Measurements from ENCODE around the gene NOP14.

The NOP14 gene

DNA sequence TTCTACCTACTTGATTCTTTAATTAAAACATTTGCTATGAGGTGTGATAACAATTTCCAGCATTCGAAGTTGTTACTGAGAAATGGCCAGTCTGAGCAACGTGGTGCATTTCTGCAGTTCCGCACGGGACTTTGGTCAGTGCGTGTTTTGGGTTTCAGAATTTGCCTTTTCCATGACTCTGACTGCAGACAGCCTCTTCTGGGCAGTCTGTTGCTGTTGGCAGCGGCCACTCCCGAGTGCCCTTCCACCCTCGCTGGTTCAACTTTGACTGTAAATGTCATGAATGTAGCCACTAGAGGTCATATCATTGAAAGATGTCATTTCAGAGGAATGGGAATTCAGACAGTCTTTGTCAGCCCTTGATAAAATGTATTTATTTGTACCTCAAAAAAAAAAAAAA lies 53.6 kb downstream of the NOP14 start:
- no peak for DNase-seq

GRCh38 chr4:2908686-2909085 lies 54.5 kb downstream of the NOP14 start:
- DNase-seq, result no peak

GRCh38 chr4:2907706-2908293 lies 55.4 kb downstream of the NOP14 start:
- DNase-seq, result no peak

DNA sequence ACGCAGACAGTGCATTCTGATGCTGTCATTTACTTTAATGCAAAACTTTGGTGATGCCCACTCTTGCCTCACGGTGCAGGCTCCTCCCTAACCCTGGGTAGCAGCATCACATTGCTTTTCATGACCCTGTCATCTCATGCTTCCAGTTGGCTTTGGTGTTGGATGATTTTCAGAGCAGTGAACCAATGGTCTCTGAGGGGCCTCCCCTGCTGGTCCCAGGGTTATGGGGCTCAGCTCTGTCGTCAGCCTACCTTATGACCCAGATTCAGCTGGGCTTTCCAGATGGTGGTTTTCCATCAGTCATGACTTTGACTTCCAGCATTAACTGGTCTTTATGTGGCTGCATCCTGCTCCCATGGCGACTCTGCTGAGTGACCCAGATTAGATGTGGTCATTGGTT lies 56.0 kb downstream of the NOP14 start:
- DNase-seq, result no peak

- no peak for DNase-seq
These were observed 57.0 kb downstream of the NOP14 start for GRCh38 chr4:2906218-2906617.

- no peak for DNase-seq
These were observed 57.7 kb downstream of the NOP14 start for GRCh38 chr4:2905544-2905943.

DNA sequence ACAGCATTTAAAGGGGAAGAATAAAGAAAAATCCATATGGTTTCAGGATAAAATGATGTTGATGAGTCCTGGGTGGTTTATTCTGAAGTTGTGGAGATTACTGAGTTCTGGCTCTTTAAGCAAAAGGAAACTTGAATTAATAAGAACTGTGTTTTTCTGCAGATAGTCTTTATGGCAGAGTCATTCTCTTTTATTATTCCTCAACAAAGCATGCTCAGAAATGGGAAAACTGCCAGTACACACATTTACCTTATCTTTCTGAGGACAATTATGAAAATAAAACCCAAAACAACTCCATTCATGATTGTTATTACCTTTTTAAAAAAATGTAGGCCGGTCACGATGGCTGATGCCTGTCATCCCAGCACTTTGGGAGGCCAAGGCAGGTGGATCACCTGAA lies 61.1 kb downstream of the NOP14 start:
- DNase-seq, result no peak

- no peak for DNase-seq
These were observed 62.0 kb downstream of the NOP14 start for GRCh38 chr4:2901186-2901585.

- DNase-seq, result no peak
These were observed 62.5 kb downstream of the NOP14 start for GRCh38 chr4:2900741-2901140.

DNA sequence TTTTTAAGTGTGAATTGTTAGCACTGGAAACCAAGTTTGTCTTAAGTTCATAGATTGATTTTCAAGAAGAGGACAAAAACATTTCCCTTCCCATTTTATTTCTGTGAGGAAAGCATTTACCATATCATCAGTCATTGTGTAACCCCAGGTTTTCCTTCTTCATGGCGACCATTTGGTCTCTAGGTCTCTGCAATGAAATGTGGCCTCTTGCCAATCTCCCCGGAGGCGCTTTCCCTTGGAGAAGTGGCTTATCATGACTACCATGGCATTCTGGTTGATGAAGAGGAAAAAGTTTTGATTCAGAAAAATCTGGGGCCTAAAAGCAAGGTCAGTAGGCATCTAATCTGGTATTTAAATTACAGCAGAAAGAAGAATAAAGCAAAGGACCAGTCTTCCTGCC lies 65.2 kb downstream of the NOP14 start:
- DNase-seq, result no peak

DNA sequence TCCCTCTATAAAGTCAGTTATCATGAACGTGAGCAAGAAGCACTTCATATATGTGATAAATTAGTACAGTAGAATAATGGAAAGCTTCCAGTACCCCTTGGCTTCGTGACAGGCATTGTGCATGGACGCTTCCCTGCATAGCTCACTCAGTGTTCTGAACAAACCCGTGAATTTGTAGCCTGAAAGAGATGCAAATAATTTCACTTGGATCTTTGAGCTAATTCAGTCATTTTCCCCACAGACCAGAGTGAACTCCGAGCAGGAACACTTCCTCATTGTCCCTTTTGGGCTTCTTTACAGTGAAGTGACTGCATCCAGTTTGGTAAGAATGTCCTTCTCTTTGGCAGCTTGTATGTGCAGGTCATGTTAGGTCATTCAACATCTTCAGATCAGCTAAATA lies 69.4 kb downstream of the NOP14 start:
- no peak for DNase-seq

DNA sequence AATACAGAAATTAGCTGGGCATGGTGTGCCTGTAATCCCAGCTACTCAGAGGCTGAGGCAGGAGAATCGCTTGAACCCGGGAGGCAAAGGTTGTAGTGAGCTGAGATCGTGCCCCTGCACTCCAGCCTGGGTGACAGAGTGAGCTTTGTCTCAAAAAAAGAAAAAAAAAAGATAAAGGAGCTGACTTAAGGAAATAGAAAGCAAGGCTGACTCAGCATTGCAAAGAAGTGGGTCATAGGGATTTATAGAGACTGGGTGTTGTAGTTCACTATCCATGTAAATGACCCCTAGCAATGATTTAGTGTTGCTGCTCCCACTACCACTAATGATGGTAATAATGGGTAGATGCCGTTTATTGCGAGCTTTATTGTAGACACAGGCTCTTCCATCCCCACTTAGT lies 71.9 kb downstream of the NOP14 start:
- DNase-seq, result no peak

- no peak for DNase-seq
These were observed 74.3 kb downstream of the NOP14 start for GRCh38 chr4:2888886-2889285.
